Measurements from ENCODE around the gene HNRNPAB.
"Not testable (repeated sequence)": the region's sequence is repeated elsewhere in the genome, so short reads cannot be mapped to it uniquely, and the experiment has no call there.

HNRNPAB gene

GRCh38 chr5:178213003-178213461 lies 8.7 kb downstream of the HNRNPAB start:
- no peak for DNase-seq

- no peak for DNase-seq
Measured at GRCh38 chr5:178213748-178214151, 9.4 kb downstream of the HNRNPAB start.

DNA sequence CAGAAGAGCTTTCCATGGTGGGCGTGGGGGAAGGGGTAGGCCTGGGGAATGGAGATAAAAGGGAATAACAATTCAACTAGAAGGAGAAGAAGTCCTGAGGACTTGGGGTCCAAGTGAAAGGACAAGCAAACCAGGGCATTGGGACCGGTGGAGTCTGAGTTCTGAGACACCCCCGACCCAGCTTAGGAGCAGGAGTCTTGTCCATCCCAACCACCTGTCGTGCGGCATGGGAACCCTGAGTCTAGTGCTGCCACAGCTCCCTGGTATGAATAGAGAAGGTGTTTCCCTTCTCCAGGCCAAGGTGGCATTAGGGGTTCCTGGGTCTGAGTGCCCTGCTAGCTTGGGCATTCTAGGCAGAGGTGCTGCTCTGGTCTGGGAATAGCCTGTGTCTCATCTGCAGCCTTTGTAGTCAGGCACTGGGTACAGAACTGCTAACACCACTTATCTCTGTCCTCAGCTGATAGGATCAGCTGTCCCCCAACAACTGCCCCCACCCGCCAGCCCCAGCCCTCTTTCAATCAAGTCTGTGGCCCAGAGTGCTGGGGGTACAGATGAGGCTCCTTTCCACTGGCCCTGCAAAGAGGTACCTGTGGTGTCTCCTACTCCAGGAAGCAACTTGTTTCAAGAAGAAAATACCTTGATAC lies 9.9 kb downstream of the HNRNPAB start:
- DNase-seq, result no peak

DNA sequence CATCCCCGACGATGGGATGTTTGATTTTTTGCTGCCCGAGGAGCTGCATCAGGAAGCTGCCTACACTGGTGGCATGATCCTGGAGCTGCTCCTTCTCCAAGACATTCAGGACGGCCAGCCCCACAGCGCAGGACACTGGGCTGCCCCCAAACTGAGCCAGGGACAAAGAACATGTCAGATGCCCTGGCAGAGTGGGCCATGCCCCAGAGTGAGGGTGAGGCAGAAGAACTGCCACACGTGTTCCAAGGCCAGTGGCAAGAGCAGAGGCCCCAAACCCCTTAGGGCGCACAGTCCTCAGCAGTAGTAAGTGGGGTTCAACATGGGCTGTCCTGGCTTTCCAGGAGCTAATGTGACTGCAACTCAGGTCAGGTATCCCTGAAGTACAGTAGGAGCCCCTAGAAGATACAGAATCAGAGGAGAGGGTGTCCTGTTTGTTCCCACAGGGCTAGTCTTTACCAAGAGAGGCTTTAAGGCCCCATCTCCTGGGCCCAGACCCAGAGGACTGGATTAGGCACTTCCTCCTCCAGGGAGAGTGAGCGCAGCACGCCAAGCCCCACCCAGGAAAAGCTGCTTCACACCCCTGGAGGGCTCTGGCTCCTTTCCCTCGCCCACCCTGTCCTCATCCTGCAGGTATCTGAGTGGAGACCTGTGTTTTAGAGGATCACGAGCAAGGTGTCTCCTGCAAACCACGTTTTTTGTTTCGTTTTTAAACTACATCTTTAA lies 11.1 kb downstream of the HNRNPAB start:
- no peak for DNase-seq

DNA sequence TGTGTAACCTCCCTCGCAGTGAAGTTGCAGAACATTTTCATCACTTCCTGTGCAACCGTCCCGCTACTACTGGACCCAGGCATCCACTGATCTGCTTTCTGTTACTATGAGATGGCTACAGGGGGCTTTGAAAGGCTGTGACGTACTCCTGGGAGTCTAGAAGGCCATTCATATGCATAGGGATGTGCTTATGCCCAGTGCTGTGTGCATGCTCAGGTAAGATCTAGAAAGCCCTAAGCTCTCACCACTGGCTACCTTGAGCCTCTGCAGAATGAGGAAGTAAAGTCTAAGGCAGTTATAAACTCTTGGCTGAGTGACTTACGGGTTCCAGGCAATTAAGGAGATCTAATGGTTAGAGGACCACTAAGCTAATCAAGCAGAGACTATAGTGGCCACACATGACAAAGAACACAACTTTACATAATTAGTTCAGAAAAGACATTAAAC lies 11.8 kb downstream of the HNRNPAB start:
- DNase-seq, result no peak

DNA sequence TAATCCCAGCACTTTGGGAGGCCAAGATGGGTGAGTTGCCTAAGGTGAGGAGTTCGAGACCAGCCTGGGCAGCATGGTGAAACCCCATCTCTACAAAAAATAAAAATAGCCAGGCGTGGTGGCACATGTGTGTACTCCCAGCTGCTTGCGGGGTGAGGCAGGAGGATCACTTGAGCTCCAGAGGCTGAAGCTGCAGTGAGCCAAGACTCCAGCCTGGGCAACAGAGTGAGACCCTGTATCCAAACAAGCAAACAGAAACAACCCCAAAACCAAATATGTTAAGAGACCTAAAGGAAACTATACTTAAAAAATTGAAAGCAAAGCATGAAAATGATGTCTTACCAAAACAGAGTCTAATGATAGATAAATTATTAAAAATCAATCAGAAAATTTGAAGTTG lies 12.4 kb downstream of the HNRNPAB start:
- DNase-seq, result no peak

GRCh38 chr5:178218237-178218776 lies 14.0 kb downstream of the HNRNPAB start:
- no peak for DNase-seq

DNA sequence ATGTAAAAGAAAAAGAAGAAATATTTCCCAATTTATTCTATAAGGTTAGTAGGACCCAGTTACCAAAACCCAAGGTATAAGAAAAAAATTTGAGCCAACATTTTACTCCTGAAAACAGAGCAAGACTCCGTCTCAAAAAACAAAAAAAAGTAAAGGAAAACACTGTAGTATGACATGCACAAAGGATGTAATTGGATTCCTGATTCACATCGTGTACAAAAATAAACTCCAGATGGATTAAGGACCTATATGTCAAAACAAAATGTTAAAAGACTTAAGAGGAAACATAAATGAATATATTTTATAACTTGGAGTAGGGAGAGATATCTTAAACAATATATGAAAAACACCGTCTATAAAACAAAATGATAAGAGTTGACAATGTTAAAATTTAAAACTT lies 14.5 kb downstream of the HNRNPAB start:
- DNase-seq, result no peak

- no peak for DNase-seq
Measured at GRCh38 chr5:178221282-178221681, 16.9 kb downstream of the HNRNPAB start.

DNA sequence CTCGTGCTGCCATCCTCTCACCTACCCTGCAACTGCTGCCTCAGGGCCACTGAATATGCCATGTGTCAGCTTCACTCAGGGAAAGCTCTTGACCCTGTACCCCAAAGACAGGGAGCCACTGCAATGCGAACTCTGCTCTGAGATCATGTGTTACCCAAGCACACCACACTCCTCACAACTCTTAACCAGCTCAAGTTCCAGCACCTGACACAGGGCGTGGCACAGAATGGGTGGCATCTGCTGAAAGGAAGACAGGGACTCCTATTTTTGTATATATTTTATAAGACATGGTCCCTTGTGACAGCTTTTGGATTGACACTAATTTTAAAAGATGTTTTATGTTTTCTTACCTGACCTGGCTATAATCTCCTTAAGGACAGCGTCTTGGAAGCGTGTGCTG lies 17.5 kb downstream of the HNRNPAB start:
- no peak for DNase-seq

DNA sequence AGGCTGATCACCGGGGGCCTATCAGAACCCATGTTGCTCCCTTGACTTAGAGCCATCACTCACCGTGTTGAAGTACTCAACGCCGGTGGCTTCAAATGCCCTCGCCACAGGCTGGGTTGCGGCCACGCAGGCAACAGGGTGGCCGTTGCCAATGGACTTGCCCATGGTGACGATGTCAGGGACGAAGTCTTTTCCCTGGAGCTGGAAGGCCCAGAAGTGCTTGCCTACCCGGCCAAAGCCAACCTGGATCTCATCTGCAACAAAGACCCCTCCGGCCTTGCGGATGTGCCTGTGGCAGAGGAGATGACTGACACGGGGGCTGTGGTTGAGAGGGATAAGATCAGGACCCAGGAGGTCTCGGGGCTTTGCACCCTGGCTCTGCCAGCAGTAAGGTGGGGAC lies 18.0 kb downstream of the HNRNPAB start:
- DNase-seq, result no peak

- DNase-seq, result no peak
Measured at GRCh38 chr5:178223196-178223773, 19.0 kb downstream of the HNRNPAB start.

- no peak for DNase-seq
Measured at GRCh38 chr5:178223828-178224335, 19.5 kb downstream of the HNRNPAB start.

DNA sequence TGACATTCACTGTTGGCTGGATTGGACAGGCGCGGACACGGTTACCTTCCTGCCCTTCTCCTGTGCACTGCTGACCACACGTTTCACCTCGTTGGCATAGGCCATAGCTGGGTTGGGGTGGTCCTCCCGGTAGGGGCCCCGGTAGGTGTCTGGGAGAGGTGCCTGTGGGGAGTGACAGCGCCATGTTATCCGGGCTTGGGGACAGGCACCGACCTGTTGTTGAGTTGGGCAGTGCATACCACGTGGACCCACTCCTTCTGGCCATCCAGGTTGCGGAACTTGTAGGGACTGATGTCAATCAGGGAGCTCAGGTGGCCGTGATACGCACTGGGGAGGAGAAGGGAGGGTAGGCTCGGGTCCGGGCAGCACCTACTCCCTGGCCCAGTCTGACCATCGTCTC lies 20.1 kb downstream of the HNRNPAB start:
- DNase-seq, result no peak

DNA sequence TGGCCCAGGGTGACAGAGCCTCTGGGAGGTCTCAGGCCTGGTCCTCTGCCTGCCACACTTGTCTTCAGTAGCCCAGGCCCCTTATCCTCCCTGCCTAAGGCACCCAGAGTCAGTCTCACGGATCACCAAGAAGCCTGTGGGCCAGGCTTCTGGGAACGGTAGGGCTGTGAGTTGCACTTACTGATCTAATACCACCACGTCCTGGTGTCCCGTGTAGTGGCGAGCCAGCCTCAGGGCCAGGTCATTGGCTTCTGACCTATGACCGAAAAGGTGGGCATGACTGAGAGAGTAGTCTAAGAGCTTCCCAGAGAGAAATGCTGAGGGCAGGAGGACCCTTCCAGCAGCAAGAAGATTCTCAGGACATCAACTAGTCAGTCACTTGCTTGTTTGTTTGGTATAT lies 20.8 kb downstream of the HNRNPAB start:
- no peak for DNase-seq

GRCh38 chr5:178227138-178227659 lies 22.9 kb downstream of the HNRNPAB start:
- DNase-seq, result no peak

- DNase-seq, result no peak
Measured at GRCh38 chr5:178227929-178228328, 23.6 kb downstream of the HNRNPAB start.

DNA sequence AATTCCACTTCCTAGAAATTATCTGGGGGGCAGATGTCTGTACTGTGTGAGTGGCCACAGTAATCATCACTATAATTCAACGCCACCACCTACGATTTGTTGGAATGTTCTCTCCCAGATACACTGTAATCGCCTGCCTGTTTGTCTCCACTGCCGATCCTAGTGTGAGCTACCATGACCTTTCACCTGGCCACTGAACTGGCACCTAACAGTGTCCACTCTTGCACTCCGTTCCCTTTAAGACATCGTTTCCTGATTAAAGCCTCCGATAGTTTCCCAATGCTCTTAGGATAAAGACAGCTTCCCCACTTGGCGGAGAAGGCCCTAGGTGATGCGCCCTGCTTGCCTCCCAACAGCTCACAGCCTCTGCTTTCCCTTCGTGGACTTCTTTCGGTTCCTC lies 24.3 kb downstream of the HNRNPAB start:
- no peak for DNase-seq

DNA sequence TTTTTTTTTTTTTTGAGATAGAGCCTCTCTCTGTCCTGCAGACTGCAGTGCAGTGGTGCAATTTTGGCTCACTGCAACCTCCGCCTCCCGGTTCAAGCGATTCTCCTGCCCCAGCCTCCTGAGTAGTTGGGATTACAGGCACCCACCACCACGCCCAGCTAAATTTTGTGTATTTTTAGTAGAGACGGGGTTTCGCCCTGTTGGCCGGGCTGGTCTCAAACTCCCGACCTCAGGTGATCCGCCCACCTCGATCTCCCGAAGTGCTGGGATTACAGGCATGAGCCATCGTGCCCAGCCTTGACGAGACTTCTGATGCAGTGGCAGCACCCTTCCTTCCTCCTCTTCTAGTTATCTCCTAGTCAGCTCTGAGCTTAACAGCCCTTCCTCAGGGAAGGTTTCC lies 24.8 kb downstream of the HNRNPAB start:
- DNase-seq, result not testable (repeated sequence)

GRCh38 chr5:178229861-178230260 lies 25.5 kb downstream of the HNRNPAB start:
- no peak for DNase-seq

GRCh38 chr5:178230879-178231538 lies 26.7 kb downstream of the HNRNPAB start:
- DNase-seq, result no peak

- DNase-seq, result no peak
Measured at GRCh38 chr5:178231539-178232123, 27.3 kb downstream of the HNRNPAB start.

Data from NCI-H510A treated with DMSO at 0.1 percent for 48 hours (cell line).